T47D (cell line): ENCODE measurements around the gene PIGK.
"Not testable (repeated sequence)": the region's sequence is repeated elsewhere in the genome, so short reads cannot be mapped to it uniquely, and the experiment has no call there.

ENCODE experiments used
- DNase-seq, 2 experiments: peaks; one replicate each; pipeline versions ENCODE4 v3.0.0 to v3.0.0-alpha.2; 2011 to 2012; ENCODE audit warnings: low read depth in 1 of 2, low spot score in 1 of 2
- JUND ChIP-seq: IDR thresholded peaks from 2 replicates; pipeline ENCODE4 v1.6.1; 2012; ENCODE audit warnings: low read depth
- in situ Hi-C: cut with HindIII; loops from 2 replicates; pipeline ENCODE4 v1.10.0; 2016; ENCODE audit warnings: low sequenced_read_pairs, low pct_unique_long_range_greater_than_20kb

PIGK gene

GRCh38 chr1:77175230-77175844 lies 43.9 kb downstream of the PIGK start:
- in situ Hi-C loops: no loop called here
- TF ChIP-seq JUND: no peak
- peak in 1 of 2 experiments; percentile 39 for DNase-seq

GRCh38 chr1:77170687-77171086 lies 48.5 kb downstream of the PIGK start:
- in situ Hi-C loops: no loop called here
- DNase-seq: no peak
- no peak for TF ChIP-seq JUND

GRCh38 chr1:77168358-77168757 lies 50.9 kb downstream of the PIGK start:
- in situ Hi-C loops: no loop called here
- DNase-seq: peak in 1 of 2 experiments; percentile 9
- TF ChIP-seq JUND: no peak

GRCh38 chr1:77164434-77164944 lies 54.7 kb downstream of the PIGK start:
- in situ Hi-C loops: no loop called here
- TF ChIP-seq JUND: no peak
- no peak for DNase-seq

- in situ Hi-C loops, DNase-seq: not testable (repeated sequence)
These were observed 59.5 kb downstream of the PIGK start for GRCh38 chr1:77159706-77160105.

- in situ Hi-C loops: no loop called here
- no peak for DNase-seq
- TF ChIP-seq JUND: no peak
These were observed 63.0 kb downstream of the PIGK start for GRCh38 chr1:77156214-77156613.

GRCh38 chr1:77146270-77146669 lies 73.0 kb downstream of the PIGK start:
- no peak for DNase-seq
- in situ Hi-C loops: no loop called here
- TF ChIP-seq JUND: no peak

- in situ Hi-C loops: no loop called here
- TF ChIP-seq JUND: no peak
- DNase-seq: peak in 1 of 2 experiments; percentile 7
These were observed 75.6 kb downstream of the PIGK start for GRCh38 chr1:77143529-77144121.

GRCh38 chr1:77139389-77139788 lies 79.8 kb downstream of the PIGK start:
- no peak for DNase-seq
- in situ Hi-C loops: no loop called here
- no peak for TF ChIP-seq JUND

GRCh38 chr1:77134359-77134758 lies 84.9 kb downstream of the PIGK start:
- no peak for DNase-seq
- in situ Hi-C loops: no loop called here
- TF ChIP-seq JUND: no peak

- DNase-seq: no peak
- in situ Hi-C loops: no loop called here
- TF ChIP-seq JUND: no peak
These were observed 85.4 kb downstream of the PIGK start for GRCh38 chr1:77133731-77134358.

- DNase-seq: peak; percentile 4 to 69
- TF ChIP-seq JUND: no peak
- in situ Hi-C loops: no loop called here
These were observed 92.9 kb downstream of the PIGK start for GRCh38 chr1:77126307-77126706.

GRCh38 chr1:77121503-77121902 lies 97.7 kb downstream of the PIGK start:
- no peak for TF ChIP-seq JUND
- no peak for DNase-seq
- in situ Hi-C loops: no loop called here
